Measurements from ENCODE around the gene RASA2. TPM values are rescaled to one million over a fixed set of nuclear protein-coding genes. Genes with fewer than 3 reads are reported as not detected.

Gene RASA2
- total RNA-seq, 1 donor from 2014 or later, result 9.9 TPM

GRCh38 chr3:141650783-141651182, 164.0 kb downstream of the RASA2 start:
- peaks cover 4% of the 10 kb centered on the region for H3K9me3 Mint-ChIP-seq (ENCODE audit: unreplicated experiment)
- no peak for DNase-seq (ENCODE audit: extremely low spot score, unreplicated experiment)
- H3K36me3 Mint-ChIP-seq (ENCODE audit: unreplicated experiment), result no peaks in the 10 kb centered on the region
- H3K4me1 Mint-ChIP-seq (ENCODE audit: unreplicated experiment), result peaks cover 3% of the 10 kb centered on the region
- H3K27me3 Mint-ChIP-seq (ENCODE audit: unreplicated experiment), result peaks cover 13% of the 10 kb centered on the region
- H3K27ac Mint-ChIP-seq (ENCODE audit: unreplicated experiment), result no peak overlapping the region
- TF ChIP-seq CTCF (IDR thresholded peaks at IDR 0.05), result no peak
- no peak overlapping the region for H3K4me3 Mint-ChIP-seq (ENCODE audit: unreplicated experiment)

- Mint-ChIP-seq H3K4me3 (ENCODE audit: unreplicated experiment) (no peak overlapping the region), H3K27ac (ENCODE audit: unreplicated experiment) (no peak overlapping the region), H3K36me3 (ENCODE audit: unreplicated experiment) (no peaks in the 10 kb centered on the region), H3K27me3 (ENCODE audit: unreplicated experiment) (peaks cover 15% of the 10 kb centered on the region), H3K4me1 (ENCODE audit: unreplicated experiment) (peaks cover 3% of the 10 kb centered on the region), H3K9me3 (ENCODE audit: unreplicated experiment) (peaks cover 4% of the 10 kb centered on the region)
- no peak for DNase-seq (ENCODE audit: extremely low spot score, unreplicated experiment)
- no peak for TF ChIP-seq CTCF (IDR thresholded peaks at IDR 0.05)
Measured at GRCh38 chr3:141651409-141651808, 164.6 kb downstream of the RASA2 start.

- H3K27me3 Mint-ChIP-seq (ENCODE audit: unreplicated experiment), result peaks cover 19% of the 10 kb centered on the region
- peaks cover 4% of the 10 kb centered on the region for H3K9me3 Mint-ChIP-seq (ENCODE audit: unreplicated experiment)
- H3K4me3 Mint-ChIP-seq (ENCODE audit: unreplicated experiment), result no peak overlapping the region
- DNase-seq (ENCODE audit: extremely low spot score, unreplicated experiment), result no peak
- H3K27ac Mint-ChIP-seq (ENCODE audit: unreplicated experiment), result no peak overlapping the region
- no peaks in the 10 kb centered on the region for H3K36me3 Mint-ChIP-seq (ENCODE audit: unreplicated experiment)
- TF ChIP-seq CTCF (IDR thresholded peaks at IDR 0.05), result no peak
- H3K4me1 Mint-ChIP-seq (ENCODE audit: unreplicated experiment), result peaks cover 2% of the 10 kb centered on the region
Measured at GRCh38 chr3:141652349-141652748, 165.5 kb downstream of the RASA2 start.

- Mint-ChIP-seq H3K27me3 (ENCODE audit: unreplicated experiment) (peaks cover 30% of the 10 kb centered on the region), H3K9me3 (ENCODE audit: unreplicated experiment) (no peaks in the 10 kb centered on the region), H3K27ac (ENCODE audit: unreplicated experiment) (no peak overlapping the region), H3K36me3 (ENCODE audit: unreplicated experiment) (no peaks in the 10 kb centered on the region), H3K4me1 (ENCODE audit: unreplicated experiment) (no peaks in the 10 kb centered on the region), H3K4me3 (ENCODE audit: unreplicated experiment) (no peak overlapping the region)
- DNase-seq (ENCODE audit: extremely low spot score, unreplicated experiment), result no peak
- no peak for TF ChIP-seq CTCF (IDR thresholded peaks at IDR 0.05)
Measured at GRCh38 chr3:141653847-141654246, 167.0 kb downstream of the RASA2 start.

- Mint-ChIP-seq H3K36me3 (ENCODE audit: unreplicated experiment) (no peaks in the 10 kb centered on the region), H3K9me3 (ENCODE audit: unreplicated experiment) (no peaks in the 10 kb centered on the region), H3K4me1 (ENCODE audit: unreplicated experiment) (peaks cover 10% of the 10 kb centered on the region), H3K4me3 (ENCODE audit: unreplicated experiment) (no peak overlapping the region), H3K27me3 (ENCODE audit: unreplicated experiment) (peaks cover 37% of the 10 kb centered on the region), H3K27ac (ENCODE audit: unreplicated experiment) (no peak overlapping the region)
- no peak for DNase-seq (ENCODE audit: extremely low spot score, unreplicated experiment)
- TF ChIP-seq CTCF (IDR thresholded peaks at IDR 0.05), result no peak
Measured at GRCh38 chr3:141655801-141656200, 169.0 kb downstream of the RASA2 start.

All from osteocyte (in vitro differentiated cells).